Testis (tissue), 3 donors: ENCODE results near the gene CITED1. TPM values are rescaled to one million over a fixed set of nuclear protein-coding genes. Genes with fewer than 3 reads are reported as not detected.

ENCODE experiments used
- DNase-seq: peaks from one replicate; pipeline ENCODE4 v3.0.0-alpha.2; 2019
- H3K27ac ChIP-seq, 2 donors: fragments of 200-600 bp; sonication (generic); one replicate each; pipeline ENCODE4 v1.5.1; 2019
- H3K27me3 ChIP-seq: fragments of 200-600 bp; sonication (generic); one replicate; pipeline ENCODE4 v1.5.1; 2019
- H3K36me3 ChIP-seq: fragments of 200-600 bp; sonication (generic); one replicate; pipeline ENCODE4 v1.5.1; 2017; ENCODE audit warnings: low read depth; ENCODE audit errors: missing control alignments
- H3K4me1 ChIP-seq: fragments of 200-600 bp; sonication (generic); one replicate; pipeline ENCODE4 v1.5.1; 2019
- H3K4me3 ChIP-seq, 2 donors: fragments of 200-600 bp; sonication (generic); one replicate each; pipeline ENCODE4 v1.5.1; 2017 to 2019
- H3K9me3 ChIP-seq: fragments of 200-600 bp; sonication (generic); one replicate; pipeline ENCODE4 v1.5.1; 2017
- CTCF ChIP-seq, 3 experiments: fragments of 450-650 bp in 2 of 3; fragments of 200-600 bp in 1 of 3; sonication (generic) in 1 of 3; IDR thresholded peaks; one replicate each; pipeline ENCODE4 v1.5.1; 2016 to 2019; ENCODE audit warnings: antibody characterized with exemption in 3 of 3, mild to moderate bottlenecking in 2 of 3, moderate library complexity in 1 of 3
- POLR2A ChIP-seq: fragments of 450-650 bp; IDR thresholded peaks from one replicate; pipeline ENCODE4 v1.6.1; 2017; ENCODE audit warnings: antibody characterized with exemption, mild to moderate bottlenecking, moderate library complexity
- WGBS, 2 donors: methylation state at CpG; one replicate each; pipeline ENCODE4 v1.1.5; 2018; 5-methylcytosine and 5-hydroxymethylcytosine counted together
- intact Hi-C: fragments of 100-400 bp; cut with DNase I; formaldehyde crosslinking; loops from one replicate; pipeline ENCODE4 v1.15.1; 2023; ENCODE audit warnings: low total_unique reads
- polyA plus RNA-seq: library from polyadenylated mRNA; stranded (reverse); fragments of 350-450 nt; fragmentation: Illumina TruSeq; extraction: RNeasy Lipid Tissue Mini Kit (QIAGEN cat#74804); gene quantifications from one replicate; pipeline ENCODE4 v1.2.3, GENCODE V29; 2014; ENCODE audit warnings: low read depth, low replicate concordance; ENCODE audit not compliant: insufficient read depth
- total RNA-seq, 2 donors: library from RNA; depleted of rRNA; stranded (reverse); fragments of >200 nt; gene quantifications; one replicate each; pipeline ENCODE4 v1.2.3, GENCODE V29; 2016

CITED1 gene
- total and polyA plus RNA-seq, 3 donors from 2014 or later: 323 to 593 (median 439) TPM

GRCh38 chrX:72306851-72307645 lies 1.3 kb upstream of the CITED1 start:
- Histone ChIP-seq H3K4me3 (peak overlapping the region; percentile 44 to 62), H3K36me3 (no peaks in the 10 kb centered on the region), H3K9me3 (no peaks in the 10 kb centered on the region), H3K4me1 (no peaks in the 10 kb centered on the region), H3K27ac (no peak overlapping the region), H3K27me3 (no peaks in the 10 kb centered on the region)
- 0 to 4% methylated on average over 9 to 24 of the region's 56 CpGs for WGBS, 2 donors
- intact Hi-C loops: no loop called here
- DNase-seq: peak; percentile 66
- no peak for TF ChIP-seq POLR2A
- no peak for TF ChIP-seq CTCF (IDR thresholded peaks at IDR 0.05)

DNA sequence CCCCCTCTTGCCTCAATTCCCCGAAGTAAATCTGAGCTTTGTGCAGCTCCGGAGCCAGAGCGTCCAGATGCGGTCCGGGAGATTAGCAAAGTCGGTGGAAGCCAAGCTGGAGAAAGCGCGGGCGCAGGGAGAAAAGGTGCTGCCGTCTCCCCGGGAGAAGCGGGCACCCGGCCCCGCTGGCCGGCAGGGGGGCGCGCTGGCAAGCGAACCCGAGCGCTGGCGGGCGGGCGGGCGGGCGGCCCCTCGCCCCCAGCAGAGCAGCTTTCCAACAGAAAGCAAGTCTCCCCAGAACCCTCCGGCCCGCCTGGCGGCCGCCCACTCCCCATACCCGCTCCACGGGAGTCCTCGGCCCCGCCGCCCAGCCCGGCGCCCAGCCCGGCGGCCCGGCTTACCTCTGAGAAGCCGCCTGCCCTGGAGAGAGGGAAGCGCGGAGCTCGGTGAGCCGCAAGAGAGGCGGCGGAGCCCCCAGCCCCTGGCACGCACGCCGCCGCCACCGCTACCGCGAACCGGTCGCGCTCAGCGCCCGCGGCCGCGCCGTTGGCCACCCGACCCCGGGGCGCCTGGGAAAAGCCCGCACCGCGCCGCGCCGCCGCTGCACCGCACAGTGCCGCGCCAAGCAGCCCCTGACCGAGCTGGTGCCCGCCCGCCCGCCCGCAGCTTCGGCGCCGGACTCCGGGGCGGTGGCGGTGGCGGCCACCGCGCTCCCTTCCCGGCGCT lies 529 bp upstream of the CITED1 start:
- no peaks in the 10 kb centered on the region for H3K9me3 ChIP-seq
- H3K4me1 ChIP-seq: no peaks in the 10 kb centered on the region
- no peaks in the 10 kb centered on the region for H3K36me3 ChIP-seq
- no peak for DNase-seq
- H3K27me3 ChIP-seq: no peaks in the 10 kb centered on the region
- WGBS, 2 donors: 1% methylated on average over 16 of the region's 92 CpGs; no CpG with 5 or more reads in 1 of the 2 donors
- intact Hi-C loops: no loop called here
- TF ChIP-seq CTCF (IDR thresholded peaks at IDR 0.05) (no peak), POLR2A (no peak)
- H3K27ac ChIP-seq: no peak overlapping the region
- H3K4me3 ChIP-seq: peak overlapping the region; percentile 44 to 62

GRCh38 chrX:72304877-72305276 lies 837 bp downstream of the CITED1 start:
- no peaks in the 10 kb centered on the region for H3K4me1 ChIP-seq

GRCh38 chrX:72301781-72302180 lies 3.9 kb downstream of the CITED1 start:
- intact Hi-C loops: no loop called here
- WGBS, 2 donors: 77 to 91% methylated on average over 6 of the region's 9 CpGs

More at GRCh38 chrX:72304877-72305276, 837 bp downstream of the CITED1 start:
- no peak for DNase-seq
- H3K27me3 ChIP-seq: no peaks in the 10 kb centered on the region
- no peaks in the 10 kb centered on the region for H3K36me3 ChIP-seq
- H3K4me3 ChIP-seq: peak overlapping the region; percentile 37 to 62
- H3K27ac ChIP-seq: no peak overlapping the region
- intact Hi-C loops: no loop called here
- H3K9me3 ChIP-seq: no peaks in the 10 kb centered on the region
- WGBS, 2 donors: 7 to 9% methylated on average over 7 to 26 of the region's 26 CpGs
- no peak for TF ChIP-seq CTCF (IDR thresholded peaks at IDR 0.05)
- TF ChIP-seq POLR2A: no peak

More at GRCh38 chrX:72301781-72302180, 3.9 kb downstream of the CITED1 start:
- Histone ChIP-seq H3K4me1 (no peaks in the 10 kb centered on the region), H3K27ac (no peak overlapping the region), H3K9me3 (no peaks in the 10 kb centered on the region), H3K4me3 (no peak overlapping the region), H3K27me3 (no peaks in the 10 kb centered on the region), H3K36me3 (no peaks in the 10 kb centered on the region)
- no peak for TF ChIP-seq CTCF (IDR thresholded peaks at IDR 0.05)
- TF ChIP-seq POLR2A: no peak
- no peak for DNase-seq
